Camera-type eye (tissue), 1 donor: ENCODE data around the gene FMNL2. TPM values are rescaled to one million over a fixed set of nuclear protein-coding genes. Genes with fewer than 3 reads are reported as not detected.

Experiments
- total RNA-seq: library from RNA; depleted of rRNA; stranded (reverse); fragments of >200 nt; gene quantifications from one replicate; pipeline ENCODE4 v1.2.3, GENCODE V29; 2014

FMNL2 gene
- total RNA-seq, result 73.3 TPM

GRCh38 chr2:152335016-152335725 is at the start of gene FMNL2:
Gene FMNL2 (plus strand): TSS chr2:152335174.

Other genes with a start within 250 kb of the FMNL2 start
- 26.2 TPM for gene CACNB4, start 236.1 kb upstream of the FMNL2 start, total RNA-seq
- 63.7 TPM for gene STAM2, start 159.4 kb upstream of the FMNL2 start, total RNA-seq